ENCODE measurements around the gene RAB36. TPM values are rescaled to one million over a fixed set of nuclear protein-coding genes. Genes with fewer than 3 reads are reported as not detected.

The RAB36 gene
- polyA plus RNA-seq, 1 donor from 2014 or later: 3.2 TPM

DNA sequence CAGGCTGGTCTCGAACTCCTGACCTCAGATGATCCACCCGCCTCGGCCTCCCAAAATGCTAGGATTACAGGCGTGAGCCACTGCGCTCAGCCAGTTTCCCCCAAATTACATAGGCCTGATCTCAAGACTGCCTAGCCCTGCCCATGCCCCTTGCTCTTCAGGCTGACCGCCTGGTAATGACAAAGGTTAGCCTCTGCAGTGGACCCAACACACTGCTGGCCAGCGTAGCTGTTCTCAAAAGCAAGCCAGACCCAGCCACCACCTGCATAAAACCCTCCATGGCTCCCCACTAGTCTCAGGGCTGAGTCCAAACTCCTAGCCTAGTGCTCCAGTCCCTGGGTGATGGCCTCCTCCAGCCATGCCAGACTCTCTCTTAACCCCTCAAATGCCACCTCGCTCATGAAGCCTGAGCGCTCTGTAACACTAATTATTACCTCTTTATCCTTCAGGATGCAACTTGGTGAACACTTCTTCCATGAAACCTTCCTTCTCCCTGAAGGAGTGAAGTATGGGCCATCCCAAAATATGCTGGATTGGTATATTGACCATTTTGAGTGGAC is 2.7 kb upstream of the RAB36 start:
- peak overlapping the region; percentile 43 for H3K9ac ChIP-seq (ENCODE audit: low read length)
- peak overlapping the region; percentile 88 for H3K27ac ChIP-seq (ENCODE audit: low read length)
- peak overlapping the region; percentile 65 for H3K4me3 ChIP-seq (ENCODE audit: low read length)
- no peak overlapping the region for H2AFZ ChIP-seq (ENCODE audit: low read depth, low read length)
- H3K36me3 ChIP-seq (ENCODE audit: insufficient read depth, low read length): no peaks in the 10 kb centered on the region
- no peak overlapping the region for H3K4me2 ChIP-seq (ENCODE audit: low read length)
- peaks cover 5% of the 10 kb centered on the region for H3K79me2 ChIP-seq (replicated peaks; ENCODE audit: insufficient read depth, low read length)
- H3K27me3 ChIP-seq (ENCODE audit: insufficient read depth, low read depth, low read length): no peaks in the 10 kb centered on the region
- H4K20me1 ChIP-seq (ENCODE audit: insufficient read depth): no peaks in the 10 kb centered on the region
- no peaks in the 10 kb centered on the region for H3K9me2 ChIP-seq (ENCODE audit: insufficient read depth, low read length)
- peaks cover 4% of the 10 kb centered on the region for H3F3A ChIP-seq (ENCODE audit: insufficient read depth, low read length, poor library complexity, severe bottlenecking)
- H3K9me3 ChIP-seq (ENCODE audit: low read length): no peaks in the 10 kb centered on the region
- TF ChIP-seq TAF1 (IDR thresholded peaks at IDR 0.05; ENCODE audit: low read depth): no peak
- TF ChIP-seq RAD21 (conservative IDR thresholded peaks at IDR 0.05): no peak
- no peak for TF ChIP-seq EZH2 (IDR thresholded peaks at IDR 0.05; ENCODE audit: borderline replicate concordance, insufficient read depth, low read length, poor library complexity, severe bottlenecking)
- no peak for TF ChIP-seq SMC3 (conservative IDR thresholded peaks at IDR 0.05; ENCODE audit: poor library complexity)
- no peak for TF ChIP-seq POLR2AphosphoS5 (IDR thresholded peaks at IDR 0.05)
- TF ChIP-seq, protein P1, sequence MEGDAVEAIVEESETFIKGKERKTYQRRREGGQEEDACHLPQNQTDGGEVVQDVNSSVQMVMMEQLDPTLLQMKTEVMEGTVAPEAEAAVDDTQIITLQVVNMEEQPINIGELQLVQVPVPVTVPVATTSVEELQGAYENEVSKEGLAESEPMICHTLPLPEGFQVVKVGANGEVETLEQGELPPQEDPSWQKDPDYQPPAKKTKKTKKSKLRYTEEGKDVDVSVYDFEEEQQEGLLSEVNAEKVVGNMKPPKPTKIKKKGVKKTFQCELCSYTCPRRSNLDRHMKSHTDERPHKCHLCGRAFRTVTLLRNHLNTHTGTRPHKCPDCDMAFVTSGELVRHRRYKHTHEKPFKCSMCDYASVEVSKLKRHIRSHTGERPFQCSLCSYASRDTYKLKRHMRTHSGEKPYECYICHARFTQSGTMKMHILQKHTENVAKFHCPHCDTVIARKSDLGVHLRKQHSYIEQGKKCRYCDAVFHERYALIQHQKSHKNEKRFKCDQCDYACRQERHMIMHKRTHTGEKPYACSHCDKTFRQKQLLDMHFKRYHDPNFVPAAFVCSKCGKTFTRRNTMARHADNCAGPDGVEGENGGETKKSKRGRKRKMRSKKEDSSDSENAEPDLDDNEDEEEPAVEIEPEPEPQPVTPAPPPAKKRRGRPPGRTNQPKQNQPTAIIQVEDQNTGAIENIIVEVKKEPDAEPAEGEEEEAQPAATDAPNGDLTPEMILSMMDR (IDR thresholded peaks at IDR 0.05; ENCODE audit: poor library complexity, severe bottlenecking): no peak
- TF ChIP-seq MXI1 (conservative IDR thresholded peaks at IDR 0.05; ENCODE audit: poor library complexity, severe bottlenecking): no peak
- no peak for TF ChIP-seq EP300 (conservative IDR thresholded peaks at IDR 0.05; ENCODE audit: poor library complexity, severe bottlenecking)
- TF ChIP-seq, protein P2, sequence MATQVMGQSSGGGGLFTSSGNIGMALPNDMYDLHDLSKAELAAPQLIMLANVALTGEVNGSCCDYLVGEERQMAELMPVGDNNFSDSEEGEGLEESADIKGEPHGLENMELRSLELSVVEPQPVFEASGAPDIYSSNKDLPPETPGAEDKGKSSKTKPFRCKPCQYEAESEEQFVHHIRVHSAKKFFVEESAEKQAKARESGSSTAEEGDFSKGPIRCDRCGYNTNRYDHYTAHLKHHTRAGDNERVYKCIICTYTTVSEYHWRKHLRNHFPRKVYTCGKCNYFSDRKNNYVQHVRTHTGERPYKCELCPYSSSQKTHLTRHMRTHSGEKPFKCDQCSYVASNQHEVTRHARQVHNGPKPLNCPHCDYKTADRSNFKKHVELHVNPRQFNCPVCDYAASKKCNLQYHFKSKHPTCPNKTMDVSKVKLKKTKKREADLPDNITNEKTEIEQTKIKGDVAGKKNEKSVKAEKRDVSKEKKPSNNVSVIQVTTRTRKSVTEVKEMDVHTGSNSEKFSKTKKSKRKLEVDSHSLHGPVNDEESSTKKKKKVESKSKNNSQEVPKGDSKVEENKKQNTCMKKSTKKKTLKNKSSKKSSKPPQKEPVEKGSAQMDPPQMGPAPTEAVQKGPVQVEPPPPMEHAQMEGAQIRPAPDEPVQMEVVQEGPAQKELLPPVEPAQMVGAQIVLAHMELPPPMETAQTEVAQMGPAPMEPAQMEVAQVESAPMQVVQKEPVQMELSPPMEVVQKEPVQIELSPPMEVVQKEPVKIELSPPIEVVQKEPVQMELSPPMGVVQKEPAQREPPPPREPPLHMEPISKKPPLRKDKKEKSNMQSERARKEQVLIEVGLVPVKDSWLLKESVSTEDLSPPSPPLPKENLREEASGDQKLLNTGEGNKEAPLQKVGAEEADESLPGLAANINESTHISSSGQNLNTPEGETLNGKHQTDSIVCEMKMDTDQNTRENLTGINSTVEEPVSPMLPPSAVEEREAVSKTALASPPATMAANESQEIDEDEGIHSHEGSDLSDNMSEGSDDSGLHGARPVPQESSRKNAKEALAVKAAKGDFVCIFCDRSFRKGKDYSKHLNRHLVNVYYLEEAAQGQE (IDR thresholded peaks at IDR 0.05; ENCODE audit: borderline replicate concordance): no peak

- Histone ChIP-seq H3K27me3 (ENCODE audit: insufficient read depth, low read depth, low read length) (no peaks in the 10 kb centered on the region), H4K20me1 (ENCODE audit: insufficient read depth) (no peaks in the 10 kb centered on the region), H3K9ac (ENCODE audit: low read length) (no peak overlapping the region), H3K9me3 (ENCODE audit: low read length) (no peaks in the 10 kb centered on the region), H3K27ac (ENCODE audit: low read length) (peak overlapping the region; percentile 88), H3K4me2 (ENCODE audit: low read length) (no peak overlapping the region), H3F3A (ENCODE audit: insufficient read depth, low read length, poor library complexity, severe bottlenecking) (peaks cover 4% of the 10 kb centered on the region), H2AFZ (ENCODE audit: low read depth, low read length) (no peak overlapping the region), H3K9me2 (ENCODE audit: insufficient read depth, low read length) (no peaks in the 10 kb centered on the region), H3K36me3 (ENCODE audit: insufficient read depth, low read length) (no peaks in the 10 kb centered on the region), H3K4me3 (ENCODE audit: low read length) (no peak overlapping the region), H3K79me2 (replicated peaks; ENCODE audit: insufficient read depth, low read length) (peaks cover 5% of the 10 kb centered on the region)
- TF ChIP-seq EZH2 (IDR thresholded peaks at IDR 0.05; ENCODE audit: borderline replicate concordance, insufficient read depth, low read length, poor library complexity, severe bottlenecking): no peak
- TF ChIP-seq, protein P1 (IDR thresholded peaks at IDR 0.05; ENCODE audit: poor library complexity, severe bottlenecking): no peak
- TF ChIP-seq POLR2AphosphoS5 (IDR thresholded peaks at IDR 0.05): no peak
- TF ChIP-seq EP300 (conservative IDR thresholded peaks at IDR 0.05; ENCODE audit: poor library complexity, severe bottlenecking): no peak
- TF ChIP-seq SMC3 (conservative IDR thresholded peaks at IDR 0.05; ENCODE audit: poor library complexity): no peak
- TF ChIP-seq, protein P2 (IDR thresholded peaks at IDR 0.05; ENCODE audit: borderline replicate concordance): no peak
- TF ChIP-seq MXI1 (conservative IDR thresholded peaks at IDR 0.05; ENCODE audit: poor library complexity, severe bottlenecking): no peak
- TF ChIP-seq TAF1 (IDR thresholded peaks at IDR 0.05; ENCODE audit: low read depth): no peak
- TF ChIP-seq RAD21 (conservative IDR thresholded peaks at IDR 0.05): no peak
These were observed 2.2 kb upstream of the RAB36 start for GRCh38 chr22:23143119-23143518.

Data from neural cell (in vitro differentiated cells).